ENCODE measurements around the gene SH3BGR. TPM values are rescaled to one million over a fixed set of nuclear protein-coding genes. Genes with fewer than 3 reads are reported as not detected.
"Not testable (repeated sequence)": the region's sequence is repeated elsewhere in the genome, so short reads cannot be mapped to it uniquely, and the experiment has no call there.

SH3BGR gene
- total RNA-seq (100 to 1,000 TPM; 147 to 441 (median 283) TPM), polyA plus RNA-seq (100 to 1,000 TPM in 2 of 3 donors, 10 to 100 TPM in 1; 44.2 to 314 (median 240) TPM)
- long read RNA-seq, donor 1, transcript SH3BGR-208 (6 exons, 865 nt), result minor isoform, 5 of 127 reads
- long read RNA-seq, donor 1, transcript SH3BGR-201 (7 exons, 1,251 nt), result major isoform, 98 of 127 reads
- long read RNA-seq, donor 1, partial matches to known transcripts, result 4 of 127 reads
- long read RNA-seq, donor 1, other reads (novel, unspliced or antisense), result 19 of 127 reads
- long read RNA-seq, donor 2, transcript SH3BGR-201 (7 exons, 1,251 nt), result major isoform, 116 of 127 reads
- long read RNA-seq, donor 2, partial matches to known transcripts, result 0 of 127 reads
- long read RNA-seq, donor 2, other reads (novel, unspliced or antisense), result 7 of 127 reads

DNA sequence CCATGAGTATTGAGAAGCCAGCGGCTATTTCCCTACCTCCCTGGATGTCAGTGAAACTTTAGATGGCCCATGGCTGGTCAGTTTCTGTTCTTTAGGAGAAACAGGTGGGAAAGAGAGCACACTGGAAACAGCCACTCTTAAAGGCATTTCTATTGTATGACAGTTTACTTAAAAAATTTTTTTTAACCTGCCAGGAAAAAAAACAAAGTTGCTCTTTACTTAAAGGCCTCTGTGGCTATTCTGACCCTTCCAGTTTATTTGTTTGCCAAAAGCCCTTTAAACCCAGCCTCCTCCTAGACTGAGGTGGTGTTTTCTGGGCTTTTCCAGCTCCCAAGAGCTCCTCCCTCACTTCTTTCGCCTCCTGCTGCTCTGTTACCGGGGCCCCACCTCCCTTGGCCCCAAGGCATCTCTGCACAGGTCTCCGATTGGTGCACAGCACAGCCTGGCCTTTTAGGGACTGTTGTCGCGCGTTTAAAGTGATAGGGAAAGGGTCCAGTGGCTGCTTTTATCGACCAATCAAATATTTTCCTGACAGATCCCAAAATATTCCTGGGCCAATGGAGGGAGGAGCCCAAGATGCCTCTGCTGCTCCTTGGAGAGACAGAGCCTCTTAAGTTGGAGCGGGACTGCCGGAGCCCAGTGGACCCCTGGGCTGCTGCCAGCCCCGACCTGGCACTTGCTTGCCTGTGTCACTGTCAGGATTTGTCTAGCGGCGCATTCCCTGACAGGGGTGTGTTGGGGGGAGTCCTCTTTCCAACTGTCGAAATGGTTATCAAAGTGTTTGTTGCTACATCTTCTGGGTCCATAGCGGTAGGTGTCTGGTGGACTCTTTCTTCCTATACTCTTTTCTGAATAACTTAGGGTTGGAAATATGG, at the start of gene SH3BGR:
Gene SH3BGR, plus strand, starts transcription at position 639 of the 875 bp plus-strand sequence. Its CDS starts 127 bp downstream, at position 766.
- DNase-seq, result peak; percentile 70 to 88
- intact Hi-C loops (cut with DNase I), result no loop called here
- Histone ChIP-seq H3K9me3 (no peaks in the 10 kb centered on the region), H3K27me3 (ENCODE audit: insufficient read depth in 3 of 3, low read length in 2 of 3) (no peaks in the 10 kb centered on the region), H3K4me1 (peaks cover 26% of the 10 kb centered on the region), H3K4me3 (peak within 1 kb of the TSS; percentile 75), H3K36me3 (ENCODE audit: insufficient read depth in 1 of 2, low read depth in 1 of 2) (no peaks in the 10 kb centered on the region), H3K27ac (peak within 1 kb of the TSS; percentile 95)
- ATAC-seq, result peak; percentile 85 to 92 (median 87)
- 17 to 20% (median 19%) methylated on average over 15 of the region's 15 CpGs for WGBS, 3 donors
- TF ChIP-seq, protein P1, sequence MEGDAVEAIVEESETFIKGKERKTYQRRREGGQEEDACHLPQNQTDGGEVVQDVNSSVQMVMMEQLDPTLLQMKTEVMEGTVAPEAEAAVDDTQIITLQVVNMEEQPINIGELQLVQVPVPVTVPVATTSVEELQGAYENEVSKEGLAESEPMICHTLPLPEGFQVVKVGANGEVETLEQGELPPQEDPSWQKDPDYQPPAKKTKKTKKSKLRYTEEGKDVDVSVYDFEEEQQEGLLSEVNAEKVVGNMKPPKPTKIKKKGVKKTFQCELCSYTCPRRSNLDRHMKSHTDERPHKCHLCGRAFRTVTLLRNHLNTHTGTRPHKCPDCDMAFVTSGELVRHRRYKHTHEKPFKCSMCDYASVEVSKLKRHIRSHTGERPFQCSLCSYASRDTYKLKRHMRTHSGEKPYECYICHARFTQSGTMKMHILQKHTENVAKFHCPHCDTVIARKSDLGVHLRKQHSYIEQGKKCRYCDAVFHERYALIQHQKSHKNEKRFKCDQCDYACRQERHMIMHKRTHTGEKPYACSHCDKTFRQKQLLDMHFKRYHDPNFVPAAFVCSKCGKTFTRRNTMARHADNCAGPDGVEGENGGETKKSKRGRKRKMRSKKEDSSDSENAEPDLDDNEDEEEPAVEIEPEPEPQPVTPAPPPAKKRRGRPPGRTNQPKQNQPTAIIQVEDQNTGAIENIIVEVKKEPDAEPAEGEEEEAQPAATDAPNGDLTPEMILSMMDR (IDR thresholded peaks at IDR 0.05), result no peak

- TF ChIP-seq, protein P1 (IDR thresholded peaks at IDR 0.05), result no peak
- Histone ChIP-seq H3K36me3 (ENCODE audit: insufficient read depth in 1 of 2, low read depth in 1 of 2) (peaks cover 7 to 31% of the 10 kb centered on the region in 2 donors), H3K27me3 (ENCODE audit: insufficient read depth in 3 of 3, low read length in 2 of 3) (no peaks in the 10 kb centered on the region), H3K9me3 (no peaks in the 10 kb centered on the region), H3K4me1 (no peaks in the 10 kb centered on the region), H3K4me3 (no peak overlapping the region), H3K27ac (no peak overlapping the region)
- intact Hi-C loops (cut with DNase I), result no loop called here
- 89 to 100% (median 94%) methylated on average over 2 of the region's 2 CpGs for WGBS, 3 donors
- ATAC-seq (no peak), DNase-seq (no peak)
Measured at GRCh38 chr21:39406065-39406464, 45.7 kb upstream of the SH3BGR start.

GRCh38 chr21:39419204-39419603, 32.6 kb upstream of the SH3BGR start:
- 94 to 98% (median 95%) methylated on average over 5 of the region's 5 CpGs for WGBS, 3 donors
- intact Hi-C loops (cut with DNase I); H3K27ac ChIP-seq; H3K27me3 ChIP-seq (ENCODE audit: insufficient read depth in 3 of 3, low read length in 2 of 3); H3K4me1 ChIP-seq; H3K36me3 ChIP-seq (ENCODE audit: insufficient read depth in 1 of 2, low read depth in 1 of 2); ATAC-seq; DNase-seq; H3K4me3 ChIP-seq; H3K9me3 ChIP-seq: not testable (repeated sequence)

DNA sequence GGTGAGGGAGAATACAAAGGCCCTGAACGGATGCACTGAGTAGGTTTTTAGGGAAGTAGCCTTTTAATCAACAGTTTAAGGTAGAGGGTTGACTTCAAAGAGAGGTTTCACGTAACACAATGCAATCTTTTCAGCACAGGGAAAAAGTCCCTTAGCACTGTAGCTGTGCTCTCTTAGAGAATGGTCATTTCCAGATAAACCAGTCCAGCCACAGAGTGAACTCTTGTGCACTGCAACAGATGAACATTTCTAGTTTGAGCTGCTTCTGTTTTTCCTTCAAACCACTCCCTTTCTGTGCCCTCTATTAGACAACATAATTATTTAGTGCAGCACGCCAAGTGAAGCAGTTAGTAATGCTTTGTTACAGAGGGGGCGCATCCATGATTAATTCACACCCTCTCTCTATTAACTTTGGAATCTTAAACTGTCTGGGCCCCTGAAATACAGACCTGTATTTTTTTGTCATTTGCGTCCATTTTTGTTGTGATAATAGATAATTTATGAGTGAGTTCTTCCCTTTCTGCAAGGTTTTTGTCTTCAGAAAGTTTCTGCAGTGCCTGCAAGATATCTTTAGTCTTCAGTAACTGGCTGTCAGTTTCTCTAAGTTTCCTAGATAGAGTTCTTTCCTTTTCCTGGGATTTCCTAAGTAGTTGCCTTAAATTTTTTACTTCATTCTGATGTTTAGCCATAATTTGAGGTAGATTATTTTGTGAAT, 29.1 kb upstream of the SH3BGR start:
- H3K9me3 ChIP-seq, result no peaks in the 10 kb centered on the region
- H3K4me3 ChIP-seq, result no peak overlapping the region
- H3K36me3 ChIP-seq (ENCODE audit: insufficient read depth in 1 of 2, low read depth in 1 of 2), result peaks cover 0 to 8% of the 10 kb centered on the region in 2 donors
- intact Hi-C loops (cut with DNase I), result no loop called here
- no peak for ATAC-seq
- H3K27ac ChIP-seq, result no peak overlapping the region
- no peaks in the 10 kb centered on the region for H3K4me1 ChIP-seq
- DNase-seq, result no peak
- 73 to 82% (median 82%) methylated on average over 5 of the region's 5 CpGs for WGBS, 3 donors
- TF ChIP-seq, protein P1 (IDR thresholded peaks at IDR 0.05), result no peak
- H3K27me3 ChIP-seq (ENCODE audit: insufficient read depth in 3 of 3, low read length in 2 of 3), result no peaks in the 10 kb centered on the region
